ENCODE measurements around the gene CCND1.

CCND1 gene

DNA sequence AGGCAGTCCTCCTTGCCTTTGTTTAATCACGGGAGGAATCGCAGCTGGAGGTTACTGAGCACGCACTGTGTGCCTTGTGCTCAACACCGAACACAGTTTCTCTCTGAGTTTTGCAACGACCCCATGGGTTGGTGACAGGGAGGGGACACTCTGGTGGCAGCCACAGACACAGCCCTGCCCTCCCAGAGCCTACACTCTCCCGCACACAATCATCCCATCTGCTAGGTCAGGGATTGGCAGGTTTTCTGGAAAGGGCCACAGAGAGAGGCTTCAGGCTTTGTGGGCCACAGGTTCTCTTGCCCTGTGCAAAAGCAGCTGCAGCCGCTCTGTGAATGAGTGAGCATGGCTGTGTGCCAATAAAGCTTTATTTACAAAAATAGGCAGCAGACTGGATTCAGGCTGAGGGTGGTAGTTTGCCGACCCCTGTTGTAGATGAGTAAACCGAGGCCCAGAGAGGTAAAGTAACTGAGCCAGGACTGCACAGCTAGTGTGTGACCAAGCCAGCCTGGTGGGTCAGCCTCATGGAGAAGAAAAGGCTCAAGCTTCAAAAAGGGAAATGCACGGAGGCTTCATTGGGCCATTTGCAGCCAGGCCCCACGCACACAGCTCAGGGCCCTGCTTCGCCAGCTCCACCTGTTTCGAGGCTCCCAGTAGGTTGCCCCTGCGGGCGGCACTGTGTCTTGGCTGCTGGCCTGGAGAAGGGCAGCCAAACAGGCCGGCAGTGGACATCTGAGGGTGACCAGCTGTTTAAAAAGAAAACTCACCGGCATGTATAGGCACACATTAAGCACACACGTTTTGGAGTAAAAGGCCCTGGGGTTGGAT, 17.9 kb downstream of the CCND1 start:
- intact Hi-C loops (cut with DNase I), result no loop called here
- peak in 1 of 42 donors; percentile 3 for DNase-seq

DNA sequence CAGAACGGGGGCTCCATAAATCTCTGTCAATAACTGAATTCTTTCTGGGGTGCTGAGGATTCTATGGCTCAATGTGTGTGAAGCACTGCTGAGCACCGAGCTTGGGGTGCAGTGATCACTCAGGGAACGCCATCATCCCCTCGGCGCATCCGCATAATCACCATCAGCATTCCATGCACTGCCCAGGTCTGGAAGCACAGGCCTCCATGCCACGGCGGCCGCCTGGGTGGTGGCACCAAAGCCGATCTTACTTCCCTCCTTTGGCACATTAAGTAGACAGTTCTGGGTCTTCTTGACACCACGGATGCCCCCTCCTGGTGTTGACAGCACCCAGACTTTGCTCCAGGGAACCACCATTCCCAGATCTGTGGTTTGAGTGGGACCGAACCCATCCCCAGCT, 18.6 kb downstream of the CCND1 start:
- intact Hi-C loops (cut with DNase I), result no loop called here
- no peak for DNase-seq

DNA sequence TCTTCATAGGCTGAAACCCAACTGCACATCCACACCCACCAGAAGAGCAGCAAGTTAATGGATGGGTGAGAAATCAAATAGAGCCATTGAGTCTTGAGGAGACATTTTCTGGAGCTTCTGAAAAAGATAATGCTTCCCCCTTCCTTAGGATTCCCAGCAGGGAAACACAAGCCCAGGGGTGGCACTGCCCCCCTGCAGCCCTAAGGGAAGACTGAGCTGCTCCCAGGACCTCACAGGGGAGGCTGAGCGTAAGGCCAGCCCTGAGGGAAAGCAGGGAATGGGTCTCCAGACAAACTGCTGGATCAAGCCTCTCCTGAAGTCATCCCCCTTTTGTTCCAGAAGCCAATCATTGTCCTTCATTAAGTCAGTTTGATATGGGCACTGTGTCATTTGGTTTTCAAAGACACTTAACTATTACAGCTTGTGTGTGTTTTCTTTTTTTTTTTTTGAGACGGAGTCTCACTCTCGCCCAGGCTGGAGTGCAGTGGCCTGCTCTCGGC, 19.1 kb downstream of the CCND1 start:
- DNase-seq, result no peak
- intact Hi-C loops (cut with DNase I), result no loop called here

DNA sequence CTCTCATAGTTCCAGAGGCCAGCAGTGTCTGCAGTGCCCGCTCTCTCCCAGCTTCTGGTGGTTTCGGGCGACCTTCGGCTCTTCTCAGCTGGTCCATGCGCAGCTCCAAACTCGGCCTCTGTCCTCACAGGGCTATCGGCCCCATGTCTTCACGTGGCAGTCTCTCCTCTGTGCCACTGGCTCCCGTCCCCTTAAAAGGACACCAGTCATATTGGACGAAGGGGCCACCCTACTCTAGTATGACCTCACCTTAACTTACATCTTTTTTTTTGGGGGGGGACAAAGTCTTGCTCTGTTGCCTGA, 20.4 kb downstream of the CCND1 start:
- DNase-seq, result no peak
- intact Hi-C loops (cut with DNase I), result no loop called here

DNA sequence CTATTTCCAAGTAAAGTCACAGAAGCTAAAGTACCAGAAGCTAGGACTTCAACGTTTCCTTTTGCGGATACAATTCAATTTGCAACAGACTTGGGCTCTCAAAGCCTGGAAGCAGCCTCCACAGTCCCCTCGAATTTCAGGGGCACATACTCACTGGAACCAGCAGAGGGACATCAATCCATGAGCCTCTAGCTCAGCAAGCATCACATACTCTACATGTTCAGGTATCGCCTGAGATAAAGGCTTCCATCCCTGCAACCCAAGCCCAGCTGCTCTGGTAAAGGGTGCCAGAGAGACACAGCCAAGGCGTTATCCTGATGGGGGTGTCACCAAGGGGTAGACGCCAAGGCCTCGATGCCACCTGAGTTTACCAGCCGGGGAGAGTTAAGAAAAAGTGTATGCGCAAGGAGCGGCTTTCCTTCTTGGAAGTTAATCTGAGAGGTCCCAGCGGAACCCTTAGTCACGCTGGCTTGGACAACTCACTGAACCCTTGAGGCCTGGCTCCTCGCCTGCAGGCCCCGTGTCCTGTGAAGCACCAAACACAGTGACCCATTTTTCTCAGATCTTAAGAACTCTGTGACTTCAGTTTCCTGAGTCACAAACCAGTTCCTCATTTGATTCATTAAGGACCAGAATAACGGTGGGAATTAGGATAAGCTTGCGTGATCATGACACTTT, 21.2 kb downstream of the CCND1 start:
- intact Hi-C loops (cut with DNase I), result no loop called here
- peak in 5 of 42 donors; percentile 22 to 67 (median 44) for DNase-seq

DNA sequence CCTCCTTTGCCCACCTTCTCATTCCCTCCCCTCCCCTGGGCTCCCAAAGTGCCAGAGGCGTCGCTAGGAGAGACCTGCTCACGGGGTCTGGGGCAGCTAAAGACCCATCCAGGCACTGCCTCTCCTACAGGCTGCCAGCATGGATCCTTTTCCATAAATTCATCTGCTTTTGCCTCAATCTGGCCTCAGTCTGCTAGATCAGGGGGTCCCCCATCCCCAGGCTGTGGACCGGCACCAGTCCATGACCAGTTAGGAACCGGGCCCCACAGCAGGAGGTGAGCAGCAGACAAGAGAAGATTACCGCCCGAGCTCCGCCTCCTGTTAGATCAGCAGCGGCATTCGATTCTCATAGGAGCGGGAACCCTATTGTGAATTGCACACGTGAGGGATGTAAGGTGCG, 21.9 kb downstream of the CCND1 start:
- intact Hi-C loops (cut with DNase I), result no loop called here
- DNase-seq, result no peak

DNA sequence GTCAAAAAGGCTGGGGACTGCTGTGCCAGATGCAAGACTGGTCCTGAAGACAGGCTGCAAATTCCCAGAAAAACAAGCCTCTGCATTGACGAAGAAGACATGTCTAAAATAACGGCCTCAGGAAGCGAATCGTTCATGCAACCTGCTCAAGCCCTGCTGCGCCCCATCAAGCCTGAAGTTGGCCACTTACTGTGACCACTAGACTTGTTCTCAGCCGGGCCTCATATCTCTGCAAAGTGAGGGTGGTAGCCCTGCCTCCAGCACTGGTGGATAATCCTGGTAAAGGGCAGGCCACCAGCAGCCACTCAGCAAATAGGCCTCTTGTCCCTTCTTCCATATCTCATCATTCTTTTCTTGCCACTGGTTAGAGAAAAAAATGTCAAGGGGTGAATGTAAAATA, 22.4 kb downstream of the CCND1 start:
- intact Hi-C loops (cut with DNase I), result no loop called here
- no peak for DNase-seq

DNA sequence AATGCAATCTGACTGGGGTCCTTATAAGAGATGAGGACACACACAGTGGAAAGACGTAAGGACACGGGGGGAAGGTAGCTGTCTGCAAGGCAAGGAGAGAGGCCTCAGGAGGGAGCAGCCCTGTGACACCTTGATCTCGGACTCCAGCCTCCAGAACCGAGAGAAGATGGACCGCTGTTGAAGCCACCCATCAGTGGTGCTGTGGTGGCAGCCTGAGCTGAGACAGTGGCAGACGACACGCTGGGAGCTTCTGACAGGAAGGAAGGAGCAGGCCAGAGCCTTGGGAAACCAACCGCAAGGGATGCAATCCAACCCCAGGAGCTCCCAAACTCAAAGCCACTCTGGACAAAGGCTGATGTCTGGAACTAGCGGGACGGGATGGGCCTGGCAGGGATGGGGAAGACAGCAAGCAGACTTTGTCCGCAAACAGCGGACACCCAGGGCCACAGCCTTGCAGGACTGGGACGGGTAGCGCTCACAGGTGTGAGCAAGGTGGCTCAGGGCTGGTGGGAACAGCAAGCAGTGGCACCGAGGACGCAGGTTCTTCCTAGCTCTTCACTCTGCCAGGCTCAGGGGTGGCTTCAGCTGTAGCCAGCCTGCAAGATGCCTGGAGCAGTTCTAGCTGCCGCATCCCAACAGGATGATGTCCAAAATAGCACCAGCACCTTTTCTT, 23.3 kb downstream of the CCND1 start:
- no peak for DNase-seq
- intact Hi-C loops (cut with DNase I), result no loop called here

DNA sequence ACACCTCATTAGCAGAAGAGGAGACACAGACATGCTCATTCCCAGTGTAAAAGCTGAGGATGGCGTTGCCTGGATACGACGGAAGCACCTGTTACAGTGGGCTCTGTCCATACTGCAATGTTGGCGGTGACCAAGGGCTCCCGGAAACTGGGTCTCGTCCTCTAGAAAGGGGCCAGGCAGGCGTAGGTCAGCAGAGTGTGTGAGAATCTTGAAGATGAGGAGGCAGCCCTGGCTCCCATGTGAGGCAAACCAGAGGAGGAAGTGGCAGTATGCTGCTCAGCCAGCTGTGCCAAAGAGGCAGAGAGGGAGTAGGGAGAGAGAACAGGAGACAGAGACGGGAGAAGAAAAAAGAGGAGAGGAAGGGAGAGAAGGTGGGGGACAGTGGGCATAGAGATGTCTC, 23.9 kb downstream of the CCND1 start:
- intact Hi-C loops (cut with DNase I), result no loop called here
- DNase-seq, result no peak

DNA sequence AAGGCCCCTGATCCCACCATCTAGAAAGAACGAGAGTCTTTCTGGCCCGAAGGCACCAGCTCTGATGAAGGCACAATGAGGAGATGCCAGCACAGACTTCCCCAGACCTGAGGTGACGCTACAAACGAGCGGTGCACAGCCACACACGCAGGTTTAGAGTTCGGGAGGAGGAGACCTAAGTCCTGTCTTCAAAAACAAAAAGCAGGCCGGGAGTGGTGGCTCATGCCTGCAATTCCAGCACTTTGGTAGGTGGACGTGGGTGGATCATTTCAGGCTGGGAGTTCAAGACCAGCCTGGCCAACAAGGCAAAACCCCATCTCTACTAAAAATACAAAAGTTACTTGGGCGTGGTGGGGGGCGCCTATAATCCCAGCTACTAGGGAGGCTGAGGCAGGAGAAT, 24.7 kb downstream of the CCND1 start:
- no peak for DNase-seq
- intact Hi-C loops (cut with DNase I), result no loop called here

DNA sequence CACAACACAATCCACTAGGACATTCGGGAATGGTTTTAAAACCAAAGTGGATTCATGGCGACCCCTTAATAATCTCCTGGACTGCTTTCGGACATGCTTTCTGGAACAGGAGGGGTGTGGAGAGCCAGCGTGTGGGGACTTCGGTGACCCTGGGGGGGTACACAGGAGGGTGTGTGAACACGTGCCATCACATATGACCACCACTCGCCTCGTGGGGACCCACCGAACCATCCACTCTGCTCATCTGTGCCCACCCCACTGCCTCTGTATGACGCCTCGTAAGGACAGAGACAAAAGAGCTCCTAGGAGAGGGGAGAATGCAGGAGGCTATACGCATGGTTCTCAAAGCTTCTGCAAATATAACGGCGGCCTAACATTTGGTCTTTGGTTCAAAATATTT, 25.3 kb downstream of the CCND1 start:
- DNase-seq, result peak in 1 of 42 donors; percentile 16
- intact Hi-C loops (cut with DNase I), result no loop called here

DNA sequence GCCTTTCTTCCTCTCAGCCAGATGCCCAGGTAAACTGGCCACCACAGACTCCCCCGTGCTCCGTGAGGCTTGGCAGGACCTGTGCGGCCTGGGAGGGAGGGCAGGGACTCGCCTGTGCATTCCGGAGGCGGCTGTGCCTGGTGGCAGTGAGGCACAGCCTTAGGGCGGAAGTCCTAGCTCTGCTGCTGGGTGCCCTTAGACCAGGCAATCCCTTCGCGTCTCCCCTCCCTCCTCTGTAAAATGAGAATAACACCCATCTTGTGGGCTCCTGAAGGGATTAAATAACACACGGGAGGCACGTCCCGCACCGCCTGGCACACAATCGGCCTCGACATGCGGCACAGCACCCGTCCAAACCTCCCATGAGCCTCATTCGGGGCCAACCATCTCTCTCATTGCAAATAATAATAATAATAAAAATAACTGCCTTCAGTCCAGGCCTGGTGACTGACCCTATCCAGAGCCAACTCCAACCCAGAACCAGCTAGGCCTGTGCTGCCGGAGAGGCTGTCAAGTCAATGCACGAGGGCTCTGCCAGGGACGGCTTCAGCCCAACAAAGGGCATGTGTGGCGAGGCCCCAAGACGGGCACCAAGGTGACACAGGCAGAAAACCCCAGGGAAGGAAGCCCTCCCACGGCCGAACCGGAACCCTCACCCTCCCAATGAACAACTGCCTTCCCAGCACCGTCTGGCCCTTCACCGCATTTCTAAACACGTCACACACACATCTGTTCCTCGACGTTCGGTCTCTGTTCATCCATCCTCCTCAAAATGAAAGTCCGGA, 26.0 kb downstream of the CCND1 start:
- intact Hi-C loops (cut with DNase I), result no loop called here
- DNase-seq, result no peak

DNA sequence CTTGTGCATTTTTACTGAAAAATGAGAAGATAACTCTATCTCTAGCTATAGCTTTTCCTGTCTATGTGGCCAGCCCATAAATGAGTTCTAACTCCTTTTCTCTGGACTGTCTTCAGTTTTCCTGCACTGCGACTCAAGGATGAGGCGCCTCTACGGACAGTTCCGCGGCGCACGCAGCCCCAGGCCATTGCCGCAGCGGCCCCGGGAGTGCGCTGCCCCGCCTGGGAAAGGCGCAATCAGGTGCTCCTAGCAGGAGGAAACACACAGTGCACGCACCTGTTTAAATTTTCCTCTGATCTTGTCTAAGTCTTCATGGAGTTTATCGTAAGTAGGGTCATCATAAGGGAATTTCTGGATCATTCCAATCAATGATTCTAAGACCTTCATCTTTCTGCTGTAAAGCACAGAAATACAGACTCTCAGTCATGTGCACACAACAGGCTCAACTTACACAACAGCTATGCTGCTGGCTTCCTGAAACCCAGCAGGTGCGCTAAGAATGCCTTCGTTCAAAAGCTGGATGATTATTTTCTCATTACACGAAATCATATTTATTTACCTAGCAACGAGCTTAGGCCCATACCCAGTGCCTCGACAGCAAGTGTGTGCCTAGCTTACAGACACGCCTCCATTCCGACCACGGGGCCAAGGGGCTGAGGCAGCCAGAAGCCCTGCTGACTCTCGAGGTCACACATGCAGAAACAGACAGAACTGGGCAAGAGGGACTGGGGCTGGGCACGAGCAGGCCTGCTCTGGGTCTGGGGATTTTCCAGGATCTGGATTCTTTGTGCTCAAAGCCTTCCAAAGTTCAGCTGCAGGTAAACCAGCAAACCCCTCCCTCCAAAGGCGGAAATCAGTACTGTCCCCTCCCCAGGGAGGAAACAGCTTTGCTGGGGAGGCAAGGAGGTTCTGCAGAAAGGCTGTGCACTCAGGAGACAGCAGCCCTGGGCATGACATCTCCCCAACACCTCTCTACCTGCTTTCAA, 27.0 kb downstream of the CCND1 start:
- DNase-seq, result no peak
- intact Hi-C loops (cut with DNase I), result no loop called here

DNA sequence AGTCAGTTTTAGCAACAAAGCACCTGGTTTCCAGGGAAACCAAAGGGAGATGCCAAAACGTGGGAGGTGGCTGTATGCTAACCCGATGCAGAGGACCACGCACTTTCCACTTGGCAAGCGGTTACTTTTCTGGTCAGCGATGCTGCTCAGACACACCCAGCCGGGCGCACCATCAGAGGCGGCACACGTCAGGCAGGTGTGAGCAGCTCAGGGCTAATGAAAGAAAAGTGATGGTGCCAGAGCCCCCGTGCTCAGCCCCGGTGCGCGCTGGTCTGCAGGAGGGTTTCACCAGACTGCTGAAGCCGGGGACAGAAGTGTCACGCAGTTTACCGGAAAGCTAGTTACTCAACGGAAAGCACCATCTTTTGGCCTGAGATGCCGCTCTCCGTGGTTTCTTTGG, 28.5 kb downstream of the CCND1 start:
- intact Hi-C loops (cut with DNase I), result no loop called here
- DNase-seq, result no peak

DNA sequence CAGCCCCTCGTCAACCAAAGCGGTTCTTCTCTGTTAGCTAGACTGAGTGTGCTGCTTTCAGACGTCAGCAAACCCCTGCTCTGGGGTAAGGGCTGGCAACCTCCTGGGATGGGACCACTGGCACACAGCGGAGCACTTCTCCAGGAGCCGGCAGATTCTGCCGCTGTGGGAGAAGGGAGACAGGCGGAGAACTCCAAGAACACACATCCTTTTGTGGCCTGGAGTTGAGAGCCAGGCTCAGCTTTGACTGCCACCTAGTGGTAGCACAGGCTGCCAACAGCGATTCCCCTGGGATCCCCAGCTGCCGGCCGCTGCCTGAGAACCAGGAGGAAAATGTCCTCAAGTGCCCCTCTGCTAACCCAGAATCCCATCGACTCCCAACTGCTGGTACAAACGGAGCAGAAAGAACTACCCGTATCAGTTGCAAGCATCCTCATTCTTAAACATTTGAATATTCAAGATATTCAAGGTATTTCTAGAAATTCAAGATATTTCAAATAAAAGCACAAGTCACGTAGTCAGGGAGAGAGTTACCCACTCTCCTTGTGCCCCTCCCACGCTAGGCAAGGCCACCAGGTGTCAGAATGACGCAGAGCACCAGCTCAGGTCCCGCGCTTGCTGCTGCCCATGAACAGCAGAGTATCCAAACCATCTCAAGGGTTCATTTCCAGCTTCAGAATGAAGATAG, 29.3 kb downstream of the CCND1 start:
- peak; percentile 80 to 95 (median 89) for DNase-seq
- intact Hi-C loops (cut with DNase I), result no loop called here

DNA sequence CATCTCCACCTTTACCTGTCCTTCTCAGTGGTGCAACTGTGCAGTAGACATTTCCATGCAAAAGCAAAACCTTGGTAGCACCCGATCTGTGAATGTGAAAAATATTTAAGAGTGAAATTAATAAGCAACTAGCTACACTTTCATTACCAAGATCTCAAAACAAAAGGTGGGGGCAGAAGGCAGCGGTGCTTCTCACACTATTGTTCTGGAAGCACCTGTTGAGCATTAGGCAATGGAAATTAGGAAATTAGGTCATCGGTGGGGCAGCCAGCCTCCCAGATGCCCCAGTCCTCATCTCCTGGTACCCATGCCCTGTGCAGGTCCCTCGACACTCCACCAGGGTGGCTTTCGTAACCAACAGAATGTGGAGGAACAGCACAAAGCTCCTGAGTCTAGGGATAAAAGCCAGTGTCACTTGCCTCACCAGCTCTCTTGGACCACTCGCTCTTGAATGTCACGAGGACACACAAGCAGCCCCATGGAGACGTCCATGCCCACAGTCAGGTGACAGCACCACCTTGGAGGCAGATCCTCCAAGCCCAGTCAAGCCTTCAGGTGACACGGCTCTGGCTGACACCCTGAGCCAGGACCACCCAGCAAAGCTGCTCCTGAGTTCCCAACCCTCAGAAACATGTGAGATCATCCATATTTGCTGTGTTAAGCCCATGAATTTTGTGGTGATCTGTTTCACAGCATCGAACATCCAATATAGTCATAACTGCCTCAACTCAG, 30.9 kb downstream of the CCND1 start:
- DNase-seq, result no peak
- intact Hi-C loops (cut with DNase I), result no loop called here

DNA sequence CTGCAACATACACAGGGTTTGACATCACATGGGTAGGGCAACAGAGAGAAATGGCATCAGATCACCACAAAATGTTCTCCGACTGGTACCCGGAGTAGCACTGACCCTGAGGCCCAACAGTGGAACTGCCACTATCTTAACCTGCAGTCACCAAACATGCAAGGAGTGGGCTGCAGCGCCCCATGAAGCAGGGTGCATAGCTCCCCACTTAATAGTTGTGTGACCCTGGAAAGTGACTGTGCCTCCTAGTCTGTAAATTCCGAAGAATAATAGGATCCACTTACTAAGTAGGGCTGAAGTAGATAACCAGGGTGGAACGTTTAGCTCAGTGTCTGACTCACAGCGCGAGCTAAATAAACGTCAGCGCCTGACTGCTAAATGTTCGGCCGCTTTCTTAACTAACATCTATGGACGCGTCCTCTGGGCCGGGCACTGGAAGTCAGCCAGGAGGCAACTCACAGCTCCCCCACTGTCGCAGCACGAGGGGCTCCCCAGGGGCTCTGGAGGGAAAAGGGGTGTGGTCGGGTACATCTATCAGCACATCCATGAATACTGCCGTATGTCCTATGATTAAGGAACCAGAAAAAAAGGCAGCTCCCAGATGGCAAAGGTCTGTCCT, 33.4 kb downstream of the CCND1 start:
- intact Hi-C loops (cut with DNase I), result no loop called here
- no peak for DNase-seq

All from head of caudate nucleus (tissue), 42 donors.